ENCODE results near the gene ERFL.

ERFL gene

GRCh38 chr19:41957161-41957837 lies 29.1 kb upstream of the ERFL start:
- Histone ChIP-seq H4K20me1 (ENCODE audit: insufficient read depth) (no peaks in the 10 kb centered on the region), H3K4me3 (IDR thresholded peaks at IDR 0.05; ENCODE audit: insufficient read depth, low read depth, low read length) (no peak overlapping the region), H3K27me3 (ENCODE audit: insufficient read depth, low read depth) (no peaks in the 10 kb centered on the region), H3K36me3 (ENCODE audit: insufficient read depth) (no peaks in the 10 kb centered on the region), H3K4me2 (peak overlapping the region; percentile 77), H3K79me2 (ENCODE audit: insufficient read depth, low read depth) (no peaks in the 10 kb centered on the region), H3K4me1 (ENCODE audit: low read depth, poor library complexity, severe bottlenecking) (peaks cover 15% of the 10 kb centered on the region), H3K9ac (no peak overlapping the region), H3K27ac (no peak overlapping the region), H2AFZ (ENCODE audit: low read depth) (peak overlapping the region; percentile 84; the same call in 1 of the 2 replicates)
- TF ChIP-seq CTCF (conservative IDR thresholded peaks at IDR 0.05; ENCODE audit: low read depth, low read length): no peak; the same call in 1 of the 2 replicates

- no peak for TF ChIP-seq CTCF (conservative IDR thresholded peaks at IDR 0.05; ENCODE audit: low read depth, low read length)
- no peaks in the 10 kb centered on the region for H3K79me2 ChIP-seq (ENCODE audit: insufficient read depth, low read depth)
- H3K27me3 ChIP-seq (ENCODE audit: insufficient read depth, low read depth): no peaks in the 10 kb centered on the region
- no peak overlapping the region for H3K9ac ChIP-seq
- H3K36me3 ChIP-seq (ENCODE audit: insufficient read depth): no peaks in the 10 kb centered on the region
- peaks cover 17% of the 10 kb centered on the region for H3K4me1 ChIP-seq (ENCODE audit: low read depth, poor library complexity, severe bottlenecking)
- no peak overlapping the region for H3K4me2 ChIP-seq
- no peak overlapping the region for H3K27ac ChIP-seq
- H2AFZ ChIP-seq (ENCODE audit: low read depth): no peak overlapping the region
- H4K20me1 ChIP-seq (ENCODE audit: insufficient read depth): no peaks in the 10 kb centered on the region
- H3K4me3 ChIP-seq (IDR thresholded peaks at IDR 0.05; ENCODE audit: insufficient read depth, low read depth, low read length): no peak overlapping the region
Observed at GRCh38 chr19:41956621-41957020, 28.4 kb upstream of the ERFL start.

GRCh38 chr19:41955521-41955920 lies 27.3 kb upstream of the ERFL start:
- H3K27me3 ChIP-seq (ENCODE audit: insufficient read depth, low read depth): no peaks in the 10 kb centered on the region
- no peak overlapping the region for H3K4me3 ChIP-seq (IDR thresholded peaks at IDR 0.05; ENCODE audit: insufficient read depth, low read depth, low read length)
- H3K36me3 ChIP-seq (ENCODE audit: insufficient read depth): no peaks in the 10 kb centered on the region
- no peak overlapping the region for H3K4me2 ChIP-seq
- H3K4me1 ChIP-seq (ENCODE audit: low read depth, poor library complexity, severe bottlenecking): peaks cover 21% of the 10 kb centered on the region
- no peaks in the 10 kb centered on the region for H3K79me2 ChIP-seq (ENCODE audit: insufficient read depth, low read depth)
- no peak overlapping the region for H3K27ac ChIP-seq
- H3K9ac ChIP-seq: no peak overlapping the region
- H2AFZ ChIP-seq (ENCODE audit: low read depth): no peak overlapping the region
- no peak for TF ChIP-seq CTCF (conservative IDR thresholded peaks at IDR 0.05; ENCODE audit: low read depth, low read length)
- H4K20me1 ChIP-seq (ENCODE audit: insufficient read depth): 0 out of 2 replicates have a peak, but pooled peaks cover 3% of the 10 kb centered on the region

GRCh38 chr19:41951686-41952172 lies 23.5 kb upstream of the ERFL start:
- H3K36me3 ChIP-seq (ENCODE audit: insufficient read depth): no peaks in the 10 kb centered on the region
- no peaks in the 10 kb centered on the region for H3K79me2 ChIP-seq (ENCODE audit: insufficient read depth, low read depth)
- no peak overlapping the region for H3K4me2 ChIP-seq
- H4K20me1 ChIP-seq (ENCODE audit: insufficient read depth): 0 out of 2 replicates have a peak, but pooled peaks cover 3% of the 10 kb centered on the region
- H3K4me1 ChIP-seq (ENCODE audit: low read depth, poor library complexity, severe bottlenecking): peaks cover 6% of the 10 kb centered on the region
- H2AFZ ChIP-seq (ENCODE audit: low read depth): peak overlapping the region; percentile 5; the same call in 1 of the 2 replicates
- no peaks in the 10 kb centered on the region for H3K27me3 ChIP-seq (ENCODE audit: insufficient read depth, low read depth)
- peak; percentile 98 for TF ChIP-seq CTCF (conservative IDR thresholded peaks at IDR 0.05; ENCODE audit: low read depth, low read length)
- H3K9ac ChIP-seq: no peak overlapping the region
- H3K4me3 ChIP-seq (IDR thresholded peaks at IDR 0.05; ENCODE audit: insufficient read depth, low read depth, low read length): no peak overlapping the region
- no peak overlapping the region for H3K27ac ChIP-seq

Measured in KMS-11 (cell line).